Vagina (tissue), 2 donors: Measurements from ENCODE around the gene UBE4A.

ENCODE experiments used
- CTCF ChIP-seq, 3 experiments: fragments of 450-650 bp in 2 of 3; fragments of 200-600 bp in 1 of 3; sonication (generic) in 1 of 3; IDR thresholded peaks; one replicate each; pipeline ENCODE4 v1.5.1; 2017 to 2019; ENCODE audit warnings: antibody characterized with exemption in 3 of 3, mild to moderate bottlenecking in 2 of 3, moderate library complexity in 2 of 3
- POLR2A ChIP-seq, 2 donors: fragments of 450-650 bp; IDR thresholded peaks; one replicate each; pipeline ENCODE4 v1.6.1; 2017; ENCODE audit warnings: antibody characterized with exemption in 2 of 2, mild to moderate bottlenecking in 2 of 2, moderate library complexity in 2 of 2
- POLR2AphosphoS5 ChIP-seq, 2 donors: sonication (generic); formaldehyde crosslinking; IDR thresholded peaks; one replicate each; pipeline ENCODE4 v1.9.0; 2017; ENCODE audit warnings: antibody characterized with exemption in 2 of 2, mild to moderate bottlenecking in 2 of 2, low read depth in 1 of 2; ENCODE audit not compliant: insufficient read depth in 1 of 2

- no peak for TF ChIP-seq CTCF (IDR thresholded peaks at IDR 0.05)
- no peak for TF ChIP-seq POLR2AphosphoS5 (IDR thresholded peaks at IDR 0.05; ENCODE audit: insufficient read depth in 1 of 2, low read depth in 1 of 2)
- no peak for TF ChIP-seq POLR2A (IDR thresholded peaks at IDR 0.05)
Observed at GRCh38 chr11:118319337-118319707, 40.1 kb upstream of the UBE4A start.
